Islet of Langerhans (tissue), 1 donor: ENCODE results near the gene AK5.
"Not testable (repeated sequence)": the region's sequence is repeated elsewhere in the genome, so short reads cannot be mapped to it uniquely, and the experiment has no call there.

ENCODE experiments used
- FAIRE-seq: peaks from one replicate; lab custom pipeline; 2011; peaks lifted over from hg19 to GRCh38; lab: Jason Lieb, UNC

The AK5 gene

DNA sequence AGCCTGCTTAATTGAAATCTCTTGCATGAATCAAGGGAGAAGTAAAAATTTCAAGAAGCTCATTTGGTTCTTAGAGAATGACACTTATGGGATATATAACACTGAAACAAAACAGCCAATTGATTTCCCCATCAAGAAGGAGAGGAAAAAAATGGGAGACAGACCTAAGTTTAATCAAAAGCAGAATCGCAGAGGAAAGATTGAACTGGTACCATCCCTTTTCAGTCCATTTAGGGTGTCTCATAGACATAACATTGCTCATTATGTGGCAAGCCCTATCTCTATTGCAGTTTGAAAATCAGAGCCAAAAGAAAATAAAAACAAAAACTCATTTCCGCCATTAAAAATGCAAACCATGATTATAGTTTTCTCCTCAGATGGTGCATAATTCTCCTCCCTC is 119.6 kb downstream of the AK5 start:
- FAIRE-seq = no peak

DNA sequence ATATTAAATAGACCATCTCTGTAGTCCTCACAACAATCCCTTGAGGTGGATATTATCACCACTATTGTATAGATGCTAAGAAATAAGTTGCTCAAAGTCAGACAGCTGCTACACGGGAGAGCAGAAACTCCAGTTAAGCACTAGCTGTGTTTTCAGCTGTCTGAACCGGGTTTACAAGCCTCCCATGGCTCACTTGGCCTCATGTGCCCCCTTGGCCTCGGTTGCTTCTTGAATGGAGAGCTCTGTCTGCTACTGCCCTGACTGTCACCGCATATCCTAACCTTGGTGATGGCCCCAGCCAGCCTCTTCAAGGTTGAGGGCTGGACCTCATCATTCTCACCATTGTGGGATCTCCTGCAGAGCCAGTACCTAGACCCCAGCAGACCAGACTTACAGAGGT is 123.4 kb downstream of the AK5 start:
- FAIRE-seq = no peak

DNA sequence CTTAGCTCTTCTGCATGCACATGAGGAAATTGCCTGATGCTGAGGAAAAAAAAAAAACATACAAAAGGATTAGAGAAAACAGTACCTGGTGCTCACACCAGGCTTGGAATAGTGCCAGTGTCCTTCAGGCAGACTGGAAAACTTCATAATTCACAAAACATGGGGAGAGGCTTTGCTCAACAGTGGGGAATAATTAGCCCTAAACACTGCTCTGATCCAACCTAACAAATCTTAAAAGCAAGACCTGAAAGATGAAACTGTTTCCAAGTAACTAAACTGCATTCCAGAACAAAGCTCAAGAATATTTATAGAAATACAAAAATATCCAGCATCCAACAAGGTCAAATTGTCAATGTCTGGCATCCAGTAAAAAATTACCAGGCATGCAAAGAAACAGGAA is 124.8 kb downstream of the AK5 start:
- FAIRE-seq = no peak

DNA sequence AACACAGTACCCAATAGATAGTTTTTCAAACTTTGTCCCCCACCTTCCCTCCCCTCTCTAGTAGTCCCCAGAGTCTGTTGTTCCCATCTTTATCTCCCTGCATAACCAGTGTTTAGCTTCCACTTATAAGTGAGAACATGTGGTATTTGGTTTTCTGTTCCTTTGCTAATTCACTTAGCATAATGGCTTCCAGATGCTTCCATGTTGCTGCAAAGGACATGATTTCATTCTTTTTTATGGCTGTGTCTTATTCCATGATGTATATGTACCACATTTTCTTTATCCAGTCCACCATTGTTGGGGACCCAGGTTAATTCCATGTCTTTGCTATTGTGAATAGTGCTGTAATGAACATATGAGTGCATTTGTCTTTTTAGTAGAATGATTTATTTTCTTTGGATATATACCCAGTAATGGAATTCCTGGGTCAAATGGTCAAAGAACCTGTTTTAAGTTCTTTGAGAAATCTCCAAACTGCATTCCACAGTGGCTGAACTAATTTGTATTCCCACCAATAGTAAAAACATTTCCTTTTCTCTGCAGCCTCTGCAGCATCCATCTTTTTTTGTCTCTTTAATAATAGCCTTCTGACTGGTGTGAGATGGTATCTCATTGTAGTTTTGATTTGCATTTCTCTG is 126.0 kb downstream of the AK5 start:
- no peak for FAIRE-seq

DNA sequence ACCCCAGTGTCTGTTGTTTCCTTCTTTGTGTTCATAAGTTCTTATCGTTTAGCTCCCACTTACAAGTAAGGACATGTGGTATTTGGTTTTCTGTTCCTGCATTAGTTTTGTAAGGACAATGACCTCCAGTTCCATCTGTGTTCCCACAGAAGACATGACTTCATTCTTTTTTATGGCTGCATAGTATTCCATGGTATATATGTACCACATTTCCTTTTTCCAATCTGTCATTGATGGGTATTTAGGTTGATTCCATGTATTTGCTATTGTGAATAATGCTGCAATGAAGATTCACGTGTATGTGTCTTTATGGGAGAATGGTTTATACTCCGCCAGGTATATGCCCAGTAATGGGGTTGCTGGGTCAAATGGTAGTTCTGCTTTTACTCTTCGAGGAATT is 127.1 kb downstream of the AK5 start:
- not testable (repeated sequence) for FAIRE-seq

DNA sequence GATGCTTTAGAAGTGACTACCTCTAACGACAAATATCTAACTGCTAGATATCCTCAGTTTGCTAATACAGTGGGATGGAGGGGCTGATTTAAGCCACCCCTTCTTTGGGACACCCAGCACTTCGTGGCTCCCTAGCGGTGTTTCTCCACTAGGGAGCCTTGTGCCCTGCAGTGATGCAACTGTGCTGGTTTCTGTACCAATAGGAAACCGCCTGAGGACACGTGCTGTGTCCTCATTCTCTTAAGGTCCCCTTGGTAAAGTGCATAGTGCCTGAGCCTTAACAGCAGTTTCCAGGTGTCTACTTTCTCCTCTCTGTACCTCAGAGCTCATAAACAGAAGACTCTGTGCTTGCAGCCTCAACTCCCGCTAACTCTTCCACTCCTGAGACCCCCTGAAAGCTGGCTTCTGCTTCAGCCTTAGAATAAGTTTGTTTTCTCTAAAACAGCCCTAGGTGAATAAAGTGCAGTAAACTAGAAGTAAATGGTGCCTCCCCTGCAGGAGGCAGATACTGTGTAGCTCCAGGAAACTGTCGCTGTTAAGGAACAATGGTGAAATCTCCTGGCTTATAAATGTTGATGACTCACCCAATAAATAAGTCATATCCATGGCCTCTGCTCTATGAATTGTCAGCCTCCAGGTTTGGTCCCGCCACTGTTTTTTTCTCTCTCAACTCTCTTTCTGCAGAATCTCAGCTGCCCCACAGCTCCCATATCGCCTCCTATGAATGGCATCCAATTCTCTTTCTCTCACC is 130.4 kb downstream of the AK5 start:
- FAIRE-seq = no peak

DNA sequence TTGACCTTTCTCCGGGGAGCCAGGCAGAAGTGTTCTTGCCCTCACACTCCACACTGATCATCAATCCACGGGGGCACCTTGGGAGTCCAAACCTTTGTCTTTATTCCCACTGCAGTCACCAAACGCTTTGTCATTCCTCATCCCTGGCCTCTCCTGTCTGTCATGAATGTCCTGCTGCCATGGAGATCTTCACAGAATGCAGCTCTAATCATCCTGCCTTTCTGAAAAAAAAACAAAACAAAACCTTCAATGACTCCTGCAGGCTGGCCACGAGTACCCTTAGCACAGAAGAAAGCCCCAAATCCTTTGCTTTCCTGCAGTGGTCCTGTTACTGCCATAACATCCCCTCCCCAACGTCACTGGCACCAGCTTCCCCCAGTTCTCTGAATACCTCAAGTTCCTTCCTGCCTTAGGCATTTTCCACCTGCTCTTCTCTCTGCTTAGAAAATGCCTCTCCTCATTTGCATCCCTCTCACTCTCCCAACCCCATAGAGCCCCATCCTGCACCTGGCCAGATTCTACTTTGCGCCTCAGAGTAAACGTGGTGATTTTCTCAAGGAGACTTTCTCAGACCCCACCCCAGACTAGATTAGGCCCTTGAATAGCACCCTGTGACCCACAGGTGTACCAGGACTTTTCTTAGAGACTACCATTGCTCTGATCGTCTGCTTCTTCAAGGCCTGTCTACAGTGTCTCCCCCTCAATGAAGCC is 131.2 kb downstream of the AK5 start:
- FAIRE-seq = no peak

DNA sequence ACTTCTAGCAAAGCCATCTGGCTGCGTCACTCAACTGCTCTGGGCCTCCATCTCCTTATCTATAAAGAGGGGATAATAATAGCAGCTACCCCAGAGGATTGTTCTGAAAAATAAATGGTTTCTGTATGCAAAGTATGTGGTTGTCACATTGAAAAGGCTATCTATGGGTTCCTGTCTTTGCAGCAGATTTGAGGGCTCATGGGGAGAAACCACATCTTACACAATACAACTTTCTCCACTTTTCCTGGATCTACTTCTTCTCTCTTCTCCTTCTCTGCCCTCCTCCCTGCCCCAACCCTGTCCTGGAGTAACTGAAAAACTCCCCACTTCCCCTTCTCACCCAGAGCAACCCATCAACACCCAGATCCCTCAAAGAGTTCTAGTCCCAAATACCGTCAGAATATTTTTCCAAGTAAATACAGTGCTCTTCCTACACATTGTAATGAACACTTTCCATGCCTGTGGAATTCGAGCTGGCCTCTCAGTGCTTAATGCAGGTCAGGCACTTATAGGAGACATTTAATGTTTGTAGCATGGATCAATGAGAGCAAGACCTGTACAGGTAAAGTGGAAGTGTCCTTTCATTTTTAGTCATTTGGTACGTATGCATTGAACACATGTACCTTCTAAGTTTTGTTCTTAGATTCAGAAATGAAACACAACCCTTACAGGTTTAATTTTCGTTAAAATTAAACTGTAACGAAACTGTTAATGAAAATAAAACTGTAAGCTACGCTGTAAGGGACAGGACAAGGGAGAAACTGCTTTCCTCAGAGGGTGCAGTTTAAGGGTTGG is 131.9 kb downstream of the AK5 start:
- FAIRE-seq = no peak

DNA sequence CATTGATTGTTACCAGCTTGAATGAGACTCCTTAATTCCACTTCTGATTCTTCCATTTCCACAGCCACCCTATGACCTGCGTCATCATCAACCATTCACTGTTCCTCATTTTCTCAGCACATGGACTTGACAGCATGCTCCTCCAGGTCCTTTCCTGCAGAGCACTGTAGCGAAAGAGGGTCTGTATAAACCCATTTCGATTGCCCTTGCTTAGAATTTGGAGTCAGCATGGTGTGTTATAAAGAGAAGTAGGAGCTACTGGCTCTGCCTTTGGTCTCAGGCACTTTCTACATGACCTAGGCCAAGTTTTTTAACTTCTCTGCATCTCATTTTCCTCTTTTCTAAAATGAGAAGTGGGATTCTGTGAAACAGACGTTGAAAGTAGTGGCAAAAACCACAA is 133.8 kb downstream of the AK5 start:
- FAIRE-seq = no peak

DNA sequence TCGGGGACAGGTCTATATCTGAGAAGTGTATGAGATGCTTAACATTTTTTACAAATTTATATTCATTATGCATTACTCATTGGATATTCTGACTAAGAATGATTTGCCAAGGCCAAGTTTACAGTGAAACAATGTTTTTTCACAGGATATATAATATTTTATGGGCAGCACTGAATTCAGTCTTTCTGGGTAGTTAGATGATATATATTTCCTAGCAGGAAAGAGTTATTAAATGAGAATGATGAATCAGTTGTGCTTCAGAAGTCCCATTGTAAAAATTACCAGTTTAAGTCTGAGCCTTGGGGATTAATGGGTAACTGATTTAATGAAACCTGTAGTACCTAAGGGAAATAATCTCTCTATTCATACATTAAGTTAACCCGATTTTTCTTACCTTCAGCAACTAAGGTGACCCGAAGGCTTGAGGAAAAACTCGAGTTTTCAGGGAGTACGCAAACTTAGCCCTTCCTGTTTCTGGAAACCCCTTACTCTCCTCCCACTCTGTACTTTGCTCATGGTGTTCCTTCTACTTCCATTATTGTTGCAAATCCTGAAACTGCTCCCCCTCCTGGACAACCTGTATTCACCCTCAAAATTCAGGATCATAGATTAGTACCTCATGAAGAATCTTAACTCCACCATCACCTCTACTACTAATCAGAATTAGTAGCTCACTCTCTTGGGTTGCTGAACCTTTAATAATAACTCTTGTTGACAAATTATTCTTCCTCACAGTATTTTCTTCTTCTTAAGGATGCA is 135.1 kb downstream of the AK5 start:
- FAIRE-seq = no peak

DNA sequence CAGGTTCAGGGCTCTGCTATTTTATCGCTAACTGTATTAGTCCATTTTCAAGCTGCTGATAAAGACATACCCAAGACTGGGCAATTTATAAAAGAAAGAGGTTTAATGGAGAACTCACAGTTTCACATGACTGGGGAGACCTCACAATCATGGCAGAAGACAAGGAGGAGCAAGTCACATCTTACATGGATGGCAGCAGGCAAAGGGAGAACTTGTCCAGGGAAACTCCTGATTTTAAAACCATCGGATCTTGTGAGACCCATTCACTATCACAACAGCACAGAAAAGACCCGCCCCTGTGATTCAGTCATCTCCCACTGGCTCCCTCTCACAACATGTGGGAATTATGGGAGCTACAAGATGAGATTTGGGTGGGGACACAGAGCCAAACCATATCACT is 136.2 kb downstream of the AK5 start:
- not testable (repeated sequence) for FAIRE-seq

DNA sequence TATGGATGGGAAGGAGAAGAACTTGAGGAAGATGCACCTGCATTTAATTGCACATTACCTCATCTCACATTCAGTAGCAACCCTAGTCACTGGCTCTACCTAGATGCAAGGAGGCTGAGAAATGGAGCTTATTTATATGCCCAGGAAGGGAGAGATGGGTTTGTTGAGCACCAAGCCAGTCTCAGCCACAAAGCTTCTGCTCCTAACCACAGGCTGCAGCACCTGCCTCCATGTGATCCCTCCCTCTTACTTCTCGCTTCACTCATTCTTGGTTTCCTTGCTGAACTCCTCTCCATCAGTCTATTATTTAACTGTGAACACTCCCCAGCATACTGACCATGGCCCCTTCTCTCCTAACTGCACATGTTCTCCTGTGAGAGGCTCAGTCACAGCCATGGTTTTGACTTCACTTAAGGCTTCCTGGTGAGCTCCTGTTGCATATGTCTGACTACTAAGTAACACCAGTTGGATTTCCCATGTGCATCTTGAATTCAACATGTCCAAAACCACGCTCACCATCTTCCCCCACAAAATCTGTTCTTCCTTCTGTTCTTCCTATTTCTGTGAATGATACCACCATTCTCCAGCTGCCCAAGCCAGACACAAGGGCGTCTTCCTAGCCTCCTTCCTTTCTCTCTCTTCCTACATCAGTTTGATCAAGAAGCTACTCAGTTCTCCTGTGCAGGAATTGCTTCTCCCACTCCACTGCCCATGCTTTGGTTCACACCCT is 139.8 kb downstream of the AK5 start:
- no peak for FAIRE-seq

DNA sequence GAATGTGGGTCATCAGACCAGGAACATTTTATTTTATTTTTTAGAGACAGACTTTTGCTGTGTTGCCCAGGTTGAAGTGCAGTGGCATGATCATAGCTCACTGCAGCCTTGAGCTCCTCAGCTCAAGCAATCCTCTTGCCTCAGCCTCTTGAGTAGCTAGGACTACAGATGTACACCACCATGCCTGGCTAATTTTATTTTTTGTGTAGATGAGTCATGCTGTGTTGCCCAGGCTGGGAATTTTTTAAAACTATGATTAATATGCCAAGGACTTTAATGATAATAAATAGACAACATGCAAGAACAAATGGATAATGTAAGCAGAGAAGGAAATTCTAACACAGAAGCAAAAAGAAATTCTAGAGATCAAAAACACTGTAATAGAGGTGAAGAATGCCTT is 142.4 kb downstream of the AK5 start:
- no peak for FAIRE-seq

DNA sequence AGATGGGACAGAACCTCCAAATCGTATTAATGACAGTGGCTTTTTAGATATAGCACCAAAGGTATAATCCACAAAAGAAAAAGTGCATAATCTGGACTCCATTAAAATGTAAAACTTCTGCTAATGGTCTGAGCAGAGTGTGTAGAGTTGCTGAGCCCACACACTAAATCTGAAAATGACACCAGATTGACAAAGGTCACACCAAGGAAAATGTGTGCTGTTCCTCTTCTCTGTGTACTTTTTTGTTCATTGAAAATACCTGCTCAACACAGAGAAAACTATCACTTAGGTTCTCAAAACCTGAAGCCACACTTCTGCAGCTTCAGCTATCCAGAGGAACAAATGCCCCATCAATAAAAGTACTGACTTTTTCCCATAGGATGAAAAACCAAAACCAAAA is 146.2 kb downstream of the AK5 start:
- FAIRE-seq = no peak

DNA sequence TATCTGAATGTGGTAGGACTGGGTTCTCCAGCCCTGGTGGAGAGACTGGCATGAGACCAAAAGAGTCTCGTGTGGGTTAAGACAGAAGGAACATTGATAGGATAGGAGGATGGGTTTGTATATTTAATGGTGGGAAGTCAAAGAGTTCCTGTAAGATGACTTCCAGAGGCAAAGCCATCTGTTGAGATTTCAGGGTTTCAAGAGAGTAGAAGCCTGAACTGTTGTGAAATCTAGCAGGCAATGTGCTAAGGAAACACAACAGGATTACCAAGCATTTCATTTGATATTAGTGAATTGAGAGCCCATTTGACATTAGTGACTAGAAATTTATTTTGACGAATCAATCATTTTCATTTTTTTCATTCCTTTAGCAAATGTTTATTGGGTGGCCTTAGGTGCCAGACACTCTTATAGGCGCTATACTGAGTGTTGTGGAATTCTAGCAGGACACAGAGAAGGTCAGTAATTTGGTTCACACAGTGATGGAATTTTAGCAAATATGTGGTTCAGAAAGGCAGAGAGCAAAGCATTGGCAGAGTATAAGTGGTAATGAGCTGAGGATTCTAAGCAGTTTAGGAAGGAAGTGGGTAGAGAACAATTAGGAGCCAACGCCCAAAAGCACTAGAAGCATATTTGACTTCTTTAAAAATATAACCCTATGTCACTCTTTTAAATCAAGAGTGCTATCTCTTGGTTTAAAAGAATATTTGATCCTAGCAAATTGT is 149.3 kb downstream of the AK5 start:
- no peak for FAIRE-seq

DNA sequence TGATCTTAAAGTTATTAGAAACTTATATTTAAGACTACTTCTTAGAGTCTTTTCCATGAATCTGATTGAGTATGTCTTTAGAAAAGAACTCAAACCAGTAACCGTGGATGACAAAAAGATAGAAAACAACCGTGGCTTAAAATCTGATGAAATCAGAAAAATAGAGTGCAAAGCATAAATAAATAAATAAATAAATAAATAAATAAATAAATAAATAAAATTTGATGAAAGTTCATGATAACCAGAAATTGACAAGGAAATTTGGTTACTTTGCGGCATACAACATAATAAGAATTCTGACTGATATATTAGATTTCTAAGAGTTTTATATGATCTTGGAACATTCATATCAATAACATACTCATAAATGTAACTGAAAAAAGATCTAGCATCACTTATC is 152.1 kb downstream of the AK5 start:
- FAIRE-seq = no peak

DNA sequence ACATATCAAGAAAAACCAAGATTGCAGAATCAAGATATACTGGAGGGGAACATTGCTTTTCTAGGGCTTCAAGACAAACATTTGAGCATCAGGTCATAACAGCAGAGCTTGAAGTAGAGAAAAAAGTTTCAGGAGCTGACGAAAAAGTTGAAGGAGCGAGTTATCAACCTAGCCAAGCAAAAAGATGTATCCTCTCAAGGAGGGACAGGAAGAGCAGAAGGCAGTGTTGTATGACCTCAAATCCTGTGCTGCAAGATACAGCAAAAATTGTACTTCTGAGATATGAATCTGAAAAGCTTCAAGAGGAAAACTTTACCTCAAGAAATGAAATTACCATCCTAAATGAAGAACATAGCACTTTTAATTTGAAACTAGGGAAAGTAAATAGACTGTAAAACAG is 153.1 kb downstream of the AK5 start:
- no peak for FAIRE-seq

DNA sequence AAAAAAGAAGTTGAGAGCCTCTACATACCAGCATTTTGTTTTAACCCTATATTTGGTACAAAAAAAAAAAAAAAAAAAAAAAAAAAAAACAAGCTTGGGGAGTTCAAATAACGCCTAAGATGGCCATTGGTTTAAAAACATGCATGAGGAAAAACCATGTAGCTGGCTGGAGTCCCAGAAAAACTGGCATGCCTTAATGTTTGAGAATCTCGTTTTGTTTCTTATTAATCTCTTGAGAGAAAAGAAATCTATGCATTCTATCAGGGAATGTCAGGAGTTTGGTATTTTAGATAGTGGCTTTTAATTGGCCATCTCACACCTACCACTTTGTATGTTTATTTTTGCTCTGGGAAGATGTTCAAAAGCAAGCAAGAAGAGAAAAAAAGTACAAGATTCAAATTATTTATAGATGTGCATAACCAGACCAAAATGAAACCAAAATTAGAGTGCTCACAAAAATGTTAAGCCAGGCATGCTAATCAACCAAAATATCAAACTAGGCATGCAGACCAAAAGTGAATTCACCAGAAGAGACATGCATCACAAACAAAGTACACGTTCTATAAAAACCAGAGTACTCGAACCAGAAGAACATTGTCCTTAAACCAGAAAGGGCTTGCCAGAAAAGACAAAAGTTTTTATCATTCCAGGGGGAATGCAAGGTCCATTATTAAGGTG is 156.6 kb downstream of the AK5 start:
- FAIRE-seq = no peak

DNA sequence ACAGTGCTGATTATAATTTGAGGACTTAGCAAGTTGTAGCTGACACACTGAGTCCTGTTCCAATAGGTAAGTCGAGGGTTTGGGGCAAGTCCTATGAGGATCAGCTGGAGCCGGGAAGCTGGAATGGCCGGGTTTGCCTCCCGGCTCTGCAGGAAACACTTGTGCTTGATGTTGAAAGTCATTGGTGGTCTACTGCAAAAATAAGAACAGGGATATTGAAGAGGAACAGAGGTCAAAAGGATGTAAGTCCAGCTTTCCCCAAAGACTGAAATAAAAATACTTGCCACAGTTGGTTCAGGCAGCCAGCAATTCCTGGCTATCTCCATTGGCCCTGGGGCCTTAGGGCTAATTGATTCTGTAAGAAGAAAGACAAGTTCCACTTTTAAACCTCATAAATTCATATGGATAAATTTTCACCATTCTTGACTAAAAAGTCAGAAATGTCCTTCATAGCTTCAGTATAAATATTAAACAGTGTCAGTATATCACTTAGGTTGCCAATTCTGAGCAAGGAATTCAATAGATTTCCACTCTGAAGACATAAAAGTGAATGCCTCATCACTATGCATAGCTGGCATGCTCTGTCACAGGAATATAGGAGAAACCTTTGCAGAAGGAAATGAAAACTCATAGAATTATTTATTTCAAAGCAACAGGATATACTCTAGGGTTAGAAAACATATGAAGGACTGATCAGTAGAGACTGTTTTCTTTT is 165.2 kb downstream of the AK5 start:
- no peak for FAIRE-seq
